Astrocyte (in vitro differentiated cells and primary cell): Measurements from ENCODE around the gene POLE. TPM values are rescaled to one million over a fixed set of nuclear protein-coding genes. Genes with fewer than 3 reads are reported as not detected.

ENCODE experiments used
- DNase-seq: peaks from one replicate; pipeline ENCODE4 v3.0.0-alpha.2; 2010; ENCODE audit warnings: low read depth
- FAIRE-seq: peaks from 2 replicates; lab custom pipeline; 2011; peaks lifted over from hg19 to GRCh38; lab: Jason Lieb, UNC
- H2AFZ ChIP-seq: 2 replicates; pipeline ENCODE4 v1.6.0; 2012; ENCODE audit warnings: low read depth, low read length, inconsistent platforms
- H3K27ac ChIP-seq: 2 replicates; pipeline ENCODE4 v1.5.1; 2011; ENCODE audit warnings: low read depth, low read length, inconsistent platforms
- H3K27me3 ChIP-seq: 2 replicates; pipeline ENCODE4 v1.6.0; 2011; ENCODE audit warnings: low read length, inconsistent platforms; ENCODE audit not compliant: insufficient read depth
- H3K36me3 ChIP-seq: 2 replicates; pipeline ENCODE4 v1.5.1; 2011; ENCODE audit warnings: low read length, inconsistent platforms; ENCODE audit not compliant: insufficient read depth
- H3K4me1 ChIP-seq: 2 replicates; pipeline ENCODE4 v1.5.1; 2011; ENCODE audit warnings: low read length, inconsistent platforms; ENCODE audit not compliant: insufficient read depth
- H3K4me2 ChIP-seq: 2 replicates; pipeline ENCODE4 v1.6.0; 2012; ENCODE audit warnings: low read length, inconsistent platforms
- H3K4me3 ChIP-seq: 2 replicates; pipeline ENCODE4 v1.5.1; 2011; ENCODE audit warnings: low read depth, mild to moderate bottlenecking, low read length, inconsistent platforms; ENCODE audit not compliant: insufficient read depth
- H3K79me2 ChIP-seq: 2 replicates; pipeline ENCODE4 v1.6.0; 2012; ENCODE audit warnings: mild to moderate bottlenecking, low read length, inconsistent platforms; ENCODE audit not compliant: insufficient read depth
- H3K9ac ChIP-seq: 2 replicates; pipeline ENCODE4 v1.6.0; 2012; ENCODE audit warnings: mild to moderate bottlenecking, low read length, inconsistent platforms
- H3K9me3 ChIP-seq: 2 replicates; pipeline ENCODE4 v1.5.1; 2012; ENCODE audit warnings: low read depth, mild to moderate bottlenecking, low read length, inconsistent platforms; ENCODE audit not compliant: insufficient read depth
- H4K20me1 ChIP-seq: 2 replicates; pipeline ENCODE4 v1.6.0; 2012; ENCODE audit warnings: low read length, inconsistent platforms; ENCODE audit not compliant: insufficient read depth
- H3K27ac Mint-ChIP-seq: one replicate; pipeline ENCODE4 v1.8.0; 2021; ENCODE audit warnings: mild to moderate bottlenecking, mixed read lengths; ENCODE audit not compliant: unreplicated experiment
- H3K27me3 Mint-ChIP-seq: one replicate; pipeline ENCODE4 v1.8.0; 2021; ENCODE audit warnings: low read depth, mixed read lengths; ENCODE audit not compliant: unreplicated experiment
- H3K36me3 Mint-ChIP-seq: one replicate; pipeline ENCODE4 v1.8.0; 2021; ENCODE audit warnings: low read depth, mixed read lengths; ENCODE audit not compliant: unreplicated experiment
- H3K4me1 Mint-ChIP-seq: one replicate; pipeline ENCODE4 v1.8.0; 2021; ENCODE audit warnings: low read depth, mixed read lengths; ENCODE audit not compliant: unreplicated experiment
- H3K4me3 Mint-ChIP-seq: one replicate; pipeline ENCODE4 v1.8.0; 2021; ENCODE audit warnings: mild to moderate bottlenecking, moderate library complexity, mixed read lengths; ENCODE audit not compliant: unreplicated experiment
- H3K9me3 Mint-ChIP-seq: one replicate; pipeline ENCODE4 v1.8.0; 2021; ENCODE audit warnings: mild to moderate bottlenecking, mixed read lengths; ENCODE audit not compliant: unreplicated experiment
- EZH2 ChIP-seq: IDR thresholded peaks from 2 replicates; pipeline ENCODE4 v1.6.1; 2012; ENCODE audit warnings: mild to moderate bottlenecking, low read length, inconsistent platforms; ENCODE audit not compliant: insufficient read depth
- total RNA-seq: library from RNA; stranded (reverse); gene quantifications from 2 replicates; pipeline ENCODE4 v1.2.1, GENCODE V29; 2021
- TF ChIP-seq, protein P1 (sequence below): IDR thresholded peaks from 2 replicates; pipeline ENCODE4 v1.5.1; 2011; ENCODE audit warnings: low read depth, mild to moderate bottlenecking, inconsistent platforms, low read length, moderate library complexity; ENCODE audit not compliant: insufficient read depth

POLE gene
- total RNA-seq, 1 donor from 2014 or later: 15.4 TPM

DNA sequence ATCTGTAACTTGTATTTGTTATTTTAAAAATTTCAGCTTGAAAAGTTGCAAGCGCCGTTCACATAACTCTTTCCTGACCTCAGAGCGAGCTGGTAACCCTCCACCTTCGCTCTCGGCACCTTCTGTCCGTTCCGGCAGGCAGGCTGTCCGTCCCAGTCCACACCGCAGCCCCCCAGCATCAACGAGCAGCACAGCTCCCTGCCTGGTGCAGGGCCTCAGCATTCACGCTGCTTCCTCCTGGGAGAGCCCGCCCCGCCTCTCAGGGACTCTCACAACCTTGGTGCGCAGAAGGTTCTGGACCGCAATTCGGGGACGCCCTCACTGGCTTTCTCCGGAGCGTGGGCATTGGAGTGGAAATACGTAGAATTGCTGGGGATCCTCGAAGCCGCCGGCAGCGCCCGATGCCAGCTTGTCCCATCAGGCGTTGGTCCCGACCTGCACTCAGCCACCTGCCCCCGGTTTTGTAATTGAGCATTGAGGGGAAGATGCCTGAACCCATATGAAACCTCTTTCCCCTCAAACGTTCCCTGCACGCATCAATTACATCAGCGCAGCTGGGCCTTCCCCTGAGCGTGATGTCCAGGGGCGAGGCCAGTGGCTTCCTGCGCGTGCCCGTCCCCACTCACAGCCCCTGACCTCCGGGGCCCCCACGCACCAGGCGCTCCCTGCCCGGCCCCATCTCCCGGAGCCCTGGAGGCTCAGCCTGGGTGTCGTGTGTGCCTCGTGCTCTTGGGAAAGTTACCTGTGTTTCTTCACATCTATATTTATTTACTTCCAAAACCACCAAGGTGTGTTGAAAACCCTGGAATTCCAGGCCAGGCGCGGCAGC, 95.8 kb downstream of the POLE start:
- TF ChIP-seq, protein P1, sequence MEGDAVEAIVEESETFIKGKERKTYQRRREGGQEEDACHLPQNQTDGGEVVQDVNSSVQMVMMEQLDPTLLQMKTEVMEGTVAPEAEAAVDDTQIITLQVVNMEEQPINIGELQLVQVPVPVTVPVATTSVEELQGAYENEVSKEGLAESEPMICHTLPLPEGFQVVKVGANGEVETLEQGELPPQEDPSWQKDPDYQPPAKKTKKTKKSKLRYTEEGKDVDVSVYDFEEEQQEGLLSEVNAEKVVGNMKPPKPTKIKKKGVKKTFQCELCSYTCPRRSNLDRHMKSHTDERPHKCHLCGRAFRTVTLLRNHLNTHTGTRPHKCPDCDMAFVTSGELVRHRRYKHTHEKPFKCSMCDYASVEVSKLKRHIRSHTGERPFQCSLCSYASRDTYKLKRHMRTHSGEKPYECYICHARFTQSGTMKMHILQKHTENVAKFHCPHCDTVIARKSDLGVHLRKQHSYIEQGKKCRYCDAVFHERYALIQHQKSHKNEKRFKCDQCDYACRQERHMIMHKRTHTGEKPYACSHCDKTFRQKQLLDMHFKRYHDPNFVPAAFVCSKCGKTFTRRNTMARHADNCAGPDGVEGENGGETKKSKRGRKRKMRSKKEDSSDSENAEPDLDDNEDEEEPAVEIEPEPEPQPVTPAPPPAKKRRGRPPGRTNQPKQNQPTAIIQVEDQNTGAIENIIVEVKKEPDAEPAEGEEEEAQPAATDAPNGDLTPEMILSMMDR: no peak
- TF ChIP-seq EZH2: no peak
- peaks cover 51% of the 10 kb centered on the region for H3K27me3 Mint-ChIP-seq
- peaks cover 1% of the 10 kb centered on the region for H3K4me1 ChIP-seq
- peaks cover 3% of the 10 kb centered on the region for H3K4me1 Mint-ChIP-seq
- no peak overlapping the region for H3K4me3 Mint-ChIP-seq
- H3K9me3 Mint-ChIP-seq: peaks cover 8% of the 10 kb centered on the region
- H2AFZ ChIP-seq: no peak overlapping the region
- H3K4me3 ChIP-seq: no peak overlapping the region
- H3K9me3 ChIP-seq: peaks cover 6% of the 10 kb centered on the region
- no peaks in the 10 kb centered on the region for H3K36me3 ChIP-seq
- H3K27me3 ChIP-seq: no peaks in the 10 kb centered on the region
- H3K79me2 ChIP-seq: no peaks in the 10 kb centered on the region
- no peak overlapping the region for H3K27ac Mint-ChIP-seq
- no peaks in the 10 kb centered on the region for H4K20me1 ChIP-seq
- no peaks in the 10 kb centered on the region for H3K36me3 Mint-ChIP-seq
- no peak for FAIRE-seq
- no peak overlapping the region for H3K27ac ChIP-seq
- no peak overlapping the region for H3K9ac ChIP-seq
- H3K4me2 ChIP-seq: no peak overlapping the region
- DNase-seq: no peak

- Histone ChIP-seq H3K4me3 (no peak overlapping the region), H3K27ac (no peak overlapping the region), H3K9me3 (peaks cover 6% of the 10 kb centered on the region), H3K36me3 (no peaks in the 10 kb centered on the region), H3K4me2 (no peak overlapping the region), H3K9ac (no peak overlapping the region), H4K20me1 (no peaks in the 10 kb centered on the region), H3K27me3 (peaks cover under 1% of the 10 kb centered on the region), H3K4me1 (no peaks in the 10 kb centered on the region), H2AFZ (no peak overlapping the region), H3K79me2 (no peaks in the 10 kb centered on the region)
- H3K4me3 Mint-ChIP-seq: no peak overlapping the region
- TF ChIP-seq, protein P1: no peak
- no peak for TF ChIP-seq EZH2
- peaks cover 49% of the 10 kb centered on the region for H3K27me3 Mint-ChIP-seq
- FAIRE-seq: no peak
- H3K4me1 Mint-ChIP-seq: no peaks in the 10 kb centered on the region
- peaks cover 7% of the 10 kb centered on the region for H3K9me3 Mint-ChIP-seq
- no peak for DNase-seq
- no peak overlapping the region for H3K27ac Mint-ChIP-seq
- no peaks in the 10 kb centered on the region for H3K36me3 Mint-ChIP-seq
Observed at GRCh38 chr12:132588821-132589669, 98.1 kb downstream of the POLE start.
